K562 (cell line): ENCODE measurements around the gene CDK14. TPM values are rescaled to one million over a fixed set of nuclear protein-coding genes. Genes with fewer than 3 reads are reported as not detected.

Experiments used
- BRF2 ChIP-seq: IDR thresholded peaks from 3 replicates; pipeline ENCODE4 v1.6.1; 2011; ENCODE audit warnings: borderline replicate concordance, mild to moderate bottlenecking; ENCODE audit not compliant: insufficient read length, insufficient read depth
- HOXB6 ChIP-seq: fragments of 250-450 bp; sonication (Bioruptor Pico); IDR thresholded peaks from 2 replicates; pipeline ENCODE4 v1.5.1; 2022; ENCODE audit warnings: mild to moderate bottlenecking, borderline replicate concordance
- ILK ChIP-seq: fragments of 450-650 bp; IDR thresholded peaks from 2 replicates; pipeline ENCODE4 v1.6.1; 2016; ENCODE audit warnings: missing genetic modification characterization, low read depth, mild to moderate bottlenecking, missing compliant biosample characterization, moderate library complexity, borderline replicate concordance
- JUN ChIP-seq, 2 experiments: sonication (generic) in 1 of 2; formaldehyde crosslinking in 1 of 2; IDR thresholded peaks; 2 replicates each; pipeline versions ENCODE4 v1.6.1 to v1.8.0; 2012 to 2022; ENCODE audit warnings: borderline replicate concordance in 2 of 2, mild to moderate bottlenecking in 2 of 2, improper control_type of control experiment in 1 of 2, low read depth in 1 of 2, low read length in 1 of 2, missing genetic modification reagents in 1 of 2
- MTA1 ChIP-seq: fragments of 450-650 bp; IDR thresholded peaks from 2 replicates; pipeline ENCODE4 v1.6.1; 2017; ENCODE audit warnings: borderline replicate concordance
- MXI1 ChIP-seq: IDR thresholded peaks from 2 replicates; pipeline ENCODE4 v1.6.1; 2011; ENCODE audit warnings: low read depth, mild to moderate bottlenecking, improper control_type of control experiment, low read length
- PHB2 ChIP-seq: fragments of 450-650 bp; IDR thresholded peaks from 2 replicates; pipeline ENCODE4 v1.6.1; 2017; ENCODE audit warnings: low read depth
- SRSF3 ChIP-seq: fragments of 200-400 bp; formaldehyde crosslinking; IDR thresholded peaks from 2 replicates; pipeline ENCODE4 v1.6.1; 2016; ENCODE audit warnings: mild to moderate bottlenecking, low read length, moderate library complexity; ENCODE audit not compliant: insufficient read depth
- ZNF561 ChIP-seq: fragments of 450-650 bp; formaldehyde crosslinking; conservative IDR thresholded peaks from 2 replicates; pipeline ENCODE4 v1.4.0; 2020; ENCODE audit warnings: mild to moderate bottlenecking, moderate library complexity
- ZNF609 ChIP-seq: sonication (generic); formaldehyde crosslinking; IDR thresholded peaks from 2 replicates; pipeline ENCODE4 v1.8.1; 2023; ENCODE audit warnings: missing genetic modification reagents, mild to moderate bottlenecking, borderline replicate concordance
- ZNF766 ChIP-seq: fragments of 200-800 bp; sonication (Bioruptor generic); conservative IDR thresholded peaks from 2 replicates; pipeline ENCODE4 v1.6.1; 2016; ENCODE audit warnings: missing genetic modification characterization, missing compliant biosample characterization
- polyA plus RNA-seq, 8 experiments: library from polyadenylated mRNA; depleted of rRNA in 4 of 8; stranded (reverse) in 5 of 8; unstranded in 3 of 8; fragments of >200 nt; fragmentation: Nextera tagmentation in 2 of 8; fragmentation: Illumina TruSeq in 1 of 8; extraction: Ambion mirVana in 2 of 8; extraction: Trizol in 1 of 8; gene quantifications; 2 replicates each; pipeline versions ENCODE4 v1.2.1 to v1.2.3, GENCODE V29; 2011 to 2014; ENCODE audit warnings: inconsistent platforms in 1 of 8, missing spikeins in 1 of 8
- total RNA-seq, 7 experiments: library from RNA; depleted of rRNA in 6 of 7; stranded (reverse); fragments of >200 nt in 6 of 7; fragmentation: Illumina TruSeq in 2 of 7; extraction: Trizol in 2 of 7; gene quantifications; 2 replicates each; pipeline versions ENCODE4 v1.2.1 to v1.2.3, GENCODE V29; 2011 to 2021; ENCODE audit warnings: low replicate concordance in 1 of 7

The CDK14 gene
- total and polyA plus RNA-seq, 9 of the 15 experiments (the other 6 are each of a cell fraction or from before 2014, with no cell fraction given): 0.03 to 0.91 (median 0.16) TPM

- TF ChIP-seq ZNF609 (CRISPR knock-in tag) (no peak), MTA1 (no peak), PHB2 (no peak), BRF2 (no peak), ZNF561 (CRISPR knock-in tag) (no peak), SRSF3 (no peak), ZNF766 (CRISPR knock-in tag) (no peak), HOXB6 (CRISPR knock-in tag) (no peak), MXI1 (no peak), JUN (IDR thresholded peaks at IDR 0.05; ENCODE audit: borderline replicate concordance, low read depth, low read length) (no peak), JUN (CRISPR knock-in tag; IDR thresholded peaks at IDR 0.05; ENCODE audit: borderline replicate concordance) (no peak), ILK (tag) (no peak)
Measured at GRCh38 chr7:90675982-90676381, 79.9 kb downstream of the CDK14 start (continued).
